ENCODE measurements around the gene SASH1. TPM values are rescaled to one million over a fixed set of nuclear protein-coding genes. Genes with fewer than 3 reads are reported as not detected.

The SASH1 gene
- total and polyA plus RNA-seq, 2 donors (not counting 3 experiments of a cell fraction or from before 2014, with no cell fraction given), result 18.5 to 103 TPM

DNA sequence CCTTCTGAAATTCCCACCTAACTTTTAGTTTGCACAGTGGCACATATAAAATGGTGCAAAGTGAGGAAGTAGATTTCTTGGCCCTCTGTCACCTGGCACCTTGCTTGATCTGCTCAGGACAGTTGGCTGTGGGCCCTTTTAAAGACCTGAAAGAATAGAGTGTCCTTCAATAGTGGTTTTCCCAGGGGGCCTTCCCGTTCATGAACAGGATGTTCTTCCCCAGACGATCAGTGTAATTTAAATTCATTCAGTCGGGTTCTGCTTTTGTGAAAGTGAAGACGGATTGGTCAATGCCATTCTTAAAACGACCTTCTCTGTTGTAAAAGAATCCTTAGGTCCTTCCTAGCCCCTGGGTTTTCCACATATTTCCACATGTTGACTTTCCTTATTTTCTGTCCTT is 178.5 kb downstream of the SASH1 start:
- Histone ChIP-seq H3K27me3 (ENCODE audit: control insufficient read depth in 2 of 2, insufficient read depth in 2 of 2, low read length in 2 of 2) (no peaks in the 10 kb centered on the region), H3K27ac (ENCODE audit: insufficient read depth, low read depth, low read length) (no peak overlapping the region), H2AFZ (ENCODE audit: low read depth, low read length) (no peak overlapping the region), H3K9ac (replicated peaks; ENCODE audit: extremely low read depth, insufficient read depth, low read length) (no peak overlapping the region), H3K4me2 (ENCODE audit: insufficient read depth, low read length) (no peak overlapping the region), H4K20me1 (replicated peaks; ENCODE audit: control insufficient read depth, extremely low read depth, insufficient read depth, low read length) (no peaks in the 10 kb centered on the region), H3K79me2 (ENCODE audit: control insufficient read depth, insufficient read depth, low read length) (peaks cover 29% of the 10 kb centered on the region), H3K9me3 (replicated peaks; ENCODE audit: control insufficient read depth, insufficient read depth, low read length) (no peaks in the 10 kb centered on the region), H3K4me3 (replicated peaks in 1 of 3; ENCODE audit: insufficient read depth in 1 of 3, low read depth in 1 of 3, low read length in 3 of 3) (no peak overlapping the region), H3K4me1 (ENCODE audit: control insufficient read depth, extremely low read depth, insufficient read depth, low read length) (peaks cover 14% of the 10 kb centered on the region), H3K36me3 (ENCODE audit: control insufficient read depth in 2 of 2, extremely low read depth in 1 of 2, insufficient read depth in 2 of 2, low read length in 2 of 2) (peaks cover 26 to 33% of the 10 kb centered on the region in 2 experiments), H3K9me1 (replicated peaks; ENCODE audit: control insufficient read depth, extremely low read depth, insufficient read depth, low read length) (no peaks in the 10 kb centered on the region)
- ChIA-PET CTCF (no interaction called here), POLR2A (no interaction called here)
- TF ChIP-seq, protein P1, sequence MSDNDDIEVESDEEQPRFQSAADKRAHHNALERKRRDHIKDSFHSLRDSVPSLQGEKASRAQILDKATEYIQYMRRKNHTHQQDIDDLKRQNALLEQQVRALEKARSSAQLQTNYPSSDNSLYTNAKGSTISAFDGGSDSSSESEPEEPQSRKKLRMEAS (IDR thresholded peaks at IDR 0.05; ENCODE audit: insufficient read depth, insufficient read length), result no peak
- no peak for TF ChIP-seq MYC (IDR thresholded peaks at IDR 0.05; ENCODE audit: low read depth, low read length)
- no peak for TF ChIP-seq POLR2AphosphoS5 (IDR thresholded peaks at IDR 0.05; ENCODE audit: insufficient read depth, low read depth, low read length)
- no peak for TF ChIP-seq EZH2 (IDR thresholded peaks at IDR 0.05; ENCODE audit: borderline replicate concordance, low read depth, low read length, severe bottlenecking)
- no peak for TF ChIP-seq GATA2 (IDR thresholded peaks at IDR 0.05; ENCODE audit: insufficient read depth, insufficient read length, low read depth, low read length)
- TF ChIP-seq CTCF (IDR thresholded peaks at IDR 0.05; ENCODE audit: extremely low read depth in 1 of 2, insufficient read depth in 1 of 2, low read depth in 1 of 2, low read length in 2 of 2), result no peak
- no peak for TF ChIP-seq FOS (IDR thresholded peaks at IDR 0.05; ENCODE audit: borderline replicate concordance, insufficient read depth, low read length)
- TF ChIP-seq JUN (IDR thresholded peaks at IDR 0.05; ENCODE audit: borderline replicate concordance, insufficient read depth, insufficient read length, low read depth), result no peak
- TF ChIP-seq POLR2A (IDR thresholded peaks at IDR 0.05; ENCODE audit: low read depth, low read length), result no peak
- DNase-seq (ENCODE audit: low read depth, low spot score) (no peak), FAIRE-seq (no peak)
- dilution Hi-C loops (cut with MboI; ENCODE audit: extremely low pct_ligation_motif_present, low sequenced_read_pairs), result no loop called here
- BruUV-seq (replicated peaks), result no TSS peak
- intact Hi-C loops (cut with micrococcal nuclease), result loop anchor here (5.0 kb wide), 1 partner anchor 1014 kb away; the partner anchor contains the start of gene SAMD5

Measured in endothelial cell of umbilical vein (primary cell).